PC-3 (cell line): ENCODE data around the gene AGRP. TPM values are rescaled to one million over a fixed set of nuclear protein-coding genes. Genes with fewer than 3 reads are reported as not detected.

Source experiments
- ATAC-seq: fragments of 200-7000 bp; cut with Tn5 transposase; 2 replicates; pipeline ENCODE4 v1.9.1; 2020; ENCODE audit warnings: mild to moderate bottlenecking, moderate library complexity
- BruUV-seq: library from RNA; stranded (reverse); fragments of 400-500 nt; replicated peaks from 2 replicates; lab custom pipeline; 2021; lab: Mats Ljungman, UMichigan
- CTCF ChIA-PET: fragments of 300-600 bp; sonication (Branson Sonifier 250); formaldehyde crosslinking; loops from one replicate; lab custom pipeline; 2022; ENCODE audit warnings: antibody characterized with exemption; lab: Charles Lee
- POLR2A ChIA-PET: fragments of 300-600 bp; sonication (Branson Sonifier 250); formaldehyde crosslinking; loops from one replicate; lab custom pipeline; 2022; ENCODE audit warnings: antibody characterized with exemption; ENCODE audit not compliant: unreplicated experiment; lab: Charles Lee
- DNase-seq: peaks from one replicate; pipeline ENCODE4 v3.0.0-alpha.2; 2015
- H2AFZ ChIP-seq: fragments of 300-600 bp; sonication (generic); 2 replicates; pipeline ENCODE4 v1.6.0; 2016; ENCODE audit warnings: antibody characterized with exemption, low read length
- H3F3A ChIP-seq: fragments of 300-600 bp; sonication (generic); one replicate; pipeline ENCODE4 v1.6.0; 2017; ENCODE audit warnings: antibody characterized with exemption, low read length, control low read depth, mild to moderate bottlenecking; ENCODE audit not compliant: unreplicated experiment
- H3K27ac ChIP-seq: fragments of 300-600 bp; sonication (generic); 2 replicates; pipeline ENCODE4 v1.5.1; 2016; ENCODE audit warnings: mild to moderate bottlenecking, low read length
- H3K27me3 ChIP-seq: fragments of 300-600 bp; sonication (generic); 2 replicates; pipeline ENCODE4 v1.6.1; 2016; ENCODE audit warnings: low read length, mixed read lengths
- H3K36me3 ChIP-seq: fragments of 300-600 bp; sonication (generic); 2 replicates; pipeline ENCODE4 v1.6.1; 2016; ENCODE audit warnings: low read depth, mixed run types, low read length, mixed read lengths
- H3K4me1 ChIP-seq: fragments of 300-600 bp; sonication (generic); 2 replicates; pipeline ENCODE4 v1.5.1; 2016; ENCODE audit warnings: low read length; ENCODE audit not compliant: insufficient read depth
- H3K4me2 ChIP-seq: fragments of 300-600 bp; sonication (generic); 2 replicates; pipeline ENCODE4 v1.6.0; 2016; ENCODE audit warnings: low read length
- H3K4me3 ChIP-seq: fragments of 300-600 bp; sonication (generic); 2 replicates; pipeline ENCODE4 v1.5.1; 2016; ENCODE audit warnings: mild to moderate bottlenecking, low read length, mixed read lengths
- H3K79me2 ChIP-seq: fragments of 300-600 bp; sonication (generic); 2 replicates; pipeline ENCODE4 v1.6.1; 2017; ENCODE audit warnings: low read length, mixed read lengths
- H3K9ac ChIP-seq: fragments of 300-600 bp; sonication (generic); 2 replicates; pipeline ENCODE4 v1.6.0; 2016; ENCODE audit warnings: mild to moderate bottlenecking, low read length
- H3K9me2 ChIP-seq: fragments of 300-600 bp; sonication (generic); replicated peaks from 2 replicates; pipeline ENCODE4 v1.6.1; 2016; ENCODE audit warnings: mixed run types, low read length, mixed read lengths
- H3K9me3 ChIP-seq: fragments of 300-600 bp; sonication (generic); 2 replicates; pipeline ENCODE4 v1.6.1; 2016; ENCODE audit warnings: low read length, mixed read lengths
- H4K20me1 ChIP-seq: fragments of 300-600 bp; sonication (generic); 2 replicates; pipeline ENCODE4 v1.6.1; 2016; ENCODE audit warnings: low read length, mixed read lengths
- CTCF ChIP-seq: fragments of 300-600 bp; sonication (generic); conservative IDR thresholded peaks from 2 replicates; pipeline ENCODE4 v1.5.1; 2017; ENCODE audit warnings: antibody characterized with exemption, low read depth, mild to moderate bottlenecking, low read length
- EZH2 ChIP-seq: fragments of 300-600 bp; sonication (generic); IDR thresholded peaks from one replicate; pipeline ENCODE4 v1.6.1; 2017; ENCODE audit warnings: antibody characterized with exemption, mild to moderate bottlenecking, low read length; ENCODE audit not compliant: unreplicated experiment
- EZH2phosphoT487 ChIP-seq: fragments of 300-600 bp; sonication (generic); IDR thresholded peaks from 2 replicates; pipeline ENCODE4 v1.6.1; 2018; ENCODE audit warnings: mild to moderate bottlenecking, antibody characterized with exemption, low read length, borderline replicate concordance
- intact Hi-C: fragments of 100-400 bp; cut with micrococcal nuclease; formaldehyde crosslinking; loops from 2 replicates; pipeline ENCODE4 v1.9.0; 2023
- total RNA-seq: library from RNA; depleted of rRNA; stranded (reverse); fragments of >200 nt; gene quantifications from 2 replicates; pipeline ENCODE4 v1.2.3, GENCODE V29; 2014

The AGRP gene
- total RNA-seq, 1 experiment from 2014 or later = not detected

GRCh38 chr16:67460168-67460567, 23.2 kb downstream of the AGRP start:
- H3K4me3 ChIP-seq = no peak overlapping the region
- H3K9me3 ChIP-seq = no peaks in the 10 kb centered on the region
- POLR2A ChIA-PET = no interaction called here
- H3K9ac ChIP-seq = no peak overlapping the region
- no peaks in the 10 kb centered on the region for H3K27me3 ChIP-seq
- H3K9me2 ChIP-seq = no peaks in the 10 kb centered on the region
- no peaks in the 10 kb centered on the region for H3F3A ChIP-seq
- no peak overlapping the region for H3K27ac ChIP-seq
- no peak for DNase-seq
- CTCF ChIA-PET = no interaction called here
- BruUV-seq = no TSS peak
- H4K20me1 ChIP-seq = peaks cover 2% of the 10 kb centered on the region; the same call in 1 of the 2 replicates
- intact Hi-C loops = no loop called here
- TF ChIP-seq EZH2phosphoT487 (no peak), CTCF (no peak), EZH2 (no peak)
- H3K36me3 ChIP-seq = no peaks in the 10 kb centered on the region
- no peaks in the 10 kb centered on the region; the same call in 1 of the 2 replicates for H3K4me1 ChIP-seq
- no peak for ATAC-seq
- H3K79me2 ChIP-seq = peaks cover 21% of the 10 kb centered on the region
- no peak overlapping the region for H2AFZ ChIP-seq
- no peak overlapping the region for H3K4me2 ChIP-seq

GRCh38 chr16:67459861-67460150, 23.5 kb downstream of the AGRP start:
- H4K20me1 ChIP-seq = no peaks in the 10 kb centered on the region
- no peak for ATAC-seq
- CTCF ChIA-PET = no interaction called here

More at GRCh38 chr16:67459861-67460150, 23.5 kb downstream of the AGRP start:
- Histone ChIP-seq H3K36me3 (no peaks in the 10 kb centered on the region), H3K9me2 (no peaks in the 10 kb centered on the region), H3K27ac (no peak overlapping the region), H3K79me2 (peaks cover 18% of the 10 kb centered on the region), H3K4me1 (no peaks in the 10 kb centered on the region; the same call in 1 of the 2 replicates), H3K27me3 (no peaks in the 10 kb centered on the region), H2AFZ (no peak overlapping the region), H3K9me3 (no peaks in the 10 kb centered on the region), H3F3A (no peaks in the 10 kb centered on the region), H3K4me2 (no peak overlapping the region), H3K4me3 (no peak overlapping the region), H3K9ac (no peak overlapping the region)
- POLR2A ChIA-PET = no interaction called here
- no peak for DNase-seq
- intact Hi-C loops = no loop called here
- no TSS peak for BruUV-seq
- no peak for TF ChIP-seq EZH2
- no peak for TF ChIP-seq CTCF
- no peak for TF ChIP-seq EZH2phosphoT487
